Raji (cell line): ENCODE data around the gene TP53TG5.
A peak's percentile ranks its signal among the peaks of the same experiment; 100 is the strongest.

Source experiments
- POLR2A ChIP-seq: IDR thresholded peaks from 2 replicates; pipeline ENCODE4 v1.6.1; 2011; ENCODE audit warnings: low read depth, low read length, control low read depth; ENCODE audit not compliant: insufficient read depth

TP53TG5 gene

GRCh38 chr20:45378191-45378590 lies at the start of gene TP53TG5:
Gene TP53TG5, minus strand, starts transcription at chr20:45378325. Its CDS starts 89 bp downstream, at chr20:45378236.
- TF ChIP-seq POLR2A, result no peak

- no peak for TF ChIP-seq POLR2A
Measured at GRCh38 chr20:45427236-45428149, 49.4 kb upstream of the TP53TG5 start.

- no peak for TF ChIP-seq POLR2A
Measured at GRCh38 chr20:45426320-45427016, 48.3 kb upstream of the TP53TG5 start.

GRCh38 chr20:45425561-45425960 lies 47.4 kb upstream of the TP53TG5 start:
- no peak for TF ChIP-seq POLR2A

GRCh38 chr20:45423700-45424099 lies 45.6 kb upstream of the TP53TG5 start:
- TF ChIP-seq POLR2A, result no peak

GRCh38 chr20:45420125-45420524 lies 42.0 kb upstream of the TP53TG5 start:
- TF ChIP-seq POLR2A, result no peak

- peak; percentile 36; the same call in 1 of the 2 replicates for TF ChIP-seq POLR2A
Measured at GRCh38 chr20:45419188-45420091, 41.3 kb upstream of the TP53TG5 start.

- no peak for TF ChIP-seq POLR2A
Measured at GRCh38 chr20:45416917-45417316, 38.8 kb upstream of the TP53TG5 start.

- TF ChIP-seq POLR2A, result peak; percentile 87
Measured at GRCh38 chr20:45415822-45416637, 37.9 kb upstream of the TP53TG5 start, which contains the start of gene PIGT. Gene PIGT, plus strand, starts transcription at chr20:45416141. Its CDS starts 16 bp downstream, at chr20:45416157.

- no peak for TF ChIP-seq POLR2A
Measured at GRCh38 chr20:45413479-45413878, 35.4 kb upstream of the TP53TG5 start.

GRCh38 chr20:45412653-45413052 lies 34.5 kb upstream of the TP53TG5 start:
- no peak for TF ChIP-seq POLR2A

GRCh38 chr20:45410887-45411286 lies 32.8 kb upstream of the TP53TG5 start:
- no peak for TF ChIP-seq POLR2A

- TF ChIP-seq POLR2A, result no peak
Measured at GRCh38 chr20:45409521-45410272, 31.6 kb upstream of the TP53TG5 start.
